ENCODE data around the gene RASGEF1C. TPM values are rescaled to one million over a fixed set of nuclear protein-coding genes. Genes with fewer than 3 reads are reported as not detected.

Gene RASGEF1C
- total and polyA plus RNA-seq, 10 of the 15 experiments (the other 5 are each of a cell fraction or from before 2014, with no cell fraction given), result not detected

- Histone ChIP-seq H3K4me1 (ENCODE audit: control insufficient read depth, insufficient read depth, low read length) (no peaks in the 10 kb centered on the region), H3K4me3 (no peak overlapping the region), H3K27me3 (replicated peaks in 1 of 2; ENCODE audit: control insufficient read depth in 2 of 2, insufficient read depth in 2 of 2, low read length in 1 of 2) (no peaks in the 10 kb centered on the region; a peak in 1 of 4 replicates), H3K27ac (ENCODE audit: control insufficient read depth, insufficient read depth) (no peak overlapping the region), H3K9me3 (replicated peaks; ENCODE audit: control insufficient read depth, insufficient read depth, low read length) (no peaks in the 10 kb centered on the region; the same call in 2 of the 3 replicates), H3K79me2 (ENCODE audit: control insufficient read depth, insufficient read depth, low read length) (no peaks in the 10 kb centered on the region), H3K36me3 (ENCODE audit: control insufficient read depth in 2 of 2, insufficient read depth in 2 of 2, low read length in 1 of 2) (no peaks in the 10 kb centered on the region), H3K4me2 (ENCODE audit: control insufficient read depth, insufficient read depth) (no peak overlapping the region), H3K9ac (ENCODE audit: control insufficient read depth, insufficient read depth, low read length) (no peak overlapping the region), H4K20me1 (ENCODE audit: control insufficient read depth, insufficient read depth) (no peaks in the 10 kb centered on the region), H2AFZ (ENCODE audit: control insufficient read depth, low read depth, low read length) (no peak overlapping the region)
- ChIA-PET RAD21 (ENCODE audit: unreplicated experiment) (no interaction called here), CTCF (no interaction called here), POLR2A (interaction anchor here (0.6 kb wide), 1 partner anchor 321 kb away, joined by 3 read pairs; no protein-coding TSS in a partner anchor), SMC1A (ENCODE audit: uncharacterized antibody, unreplicated experiment) (no interaction called here)
- in situ Hi-C loops (cut with MboI) (no loop called here), intact Hi-C loops (cut with micrococcal nuclease; ENCODE audit: unreplicated experiment) (no loop called here)
- FAIRE-seq, result no peak
- ATAC-seq, result no peak
- no peak for DNase-seq (ENCODE audit: low read depth, low spot score)
- no TSS peak for BruUV-seq (replicated peaks)
- WGBS (ENCODE audit: insufficient coverage, insufficient replicate concordance, low lambda C conversion rate, missing lambda C conversion rate), result 75% methylated on average over 4 of the region's 4 CpGs
- TF ChIP-seq PBX3 (IDR thresholded peaks at IDR 0.05; ENCODE audit: insufficient replicate concordance, low read depth, low read length) (no peak), NFYB (IDR thresholded peaks at IDR 0.05; ENCODE audit: insufficient read depth, low read depth, low read length) (no peak), SMC3 (IDR thresholded peaks at IDR 0.05; ENCODE audit: borderline replicate concordance, low read length) (no peak), ZNF622 (IDR thresholded peaks at IDR 0.05) (no peak), MLLT1 (IDR thresholded peaks at IDR 0.05) (no peak), HDAC2 (IDR thresholded peaks at IDR 0.05) (no peak), JUND (IDR thresholded peaks at IDR 0.05; ENCODE audit: low read depth, low read length) (no peak), E2F8 (IDR thresholded peaks at IDR 0.05; ENCODE audit: low read depth, partially characterized antibody) (no peak), NFIC (IDR thresholded peaks at IDR 0.05; ENCODE audit: low read depth, low read length) (no peak), FOXK2 (IDR thresholded peaks at IDR 0.05) (no peak), CBFB (IDR thresholded peaks at IDR 0.05; ENCODE audit: low read depth) (no peak), MXI1 (IDR thresholded peaks at IDR 0.05; ENCODE audit: low read depth, low read length) (no peak), SREBF1 (IDR thresholded peaks at IDR 0.05; ENCODE audit: low read length) (no peak)
- TF ChIP-seq, protein P1, sequence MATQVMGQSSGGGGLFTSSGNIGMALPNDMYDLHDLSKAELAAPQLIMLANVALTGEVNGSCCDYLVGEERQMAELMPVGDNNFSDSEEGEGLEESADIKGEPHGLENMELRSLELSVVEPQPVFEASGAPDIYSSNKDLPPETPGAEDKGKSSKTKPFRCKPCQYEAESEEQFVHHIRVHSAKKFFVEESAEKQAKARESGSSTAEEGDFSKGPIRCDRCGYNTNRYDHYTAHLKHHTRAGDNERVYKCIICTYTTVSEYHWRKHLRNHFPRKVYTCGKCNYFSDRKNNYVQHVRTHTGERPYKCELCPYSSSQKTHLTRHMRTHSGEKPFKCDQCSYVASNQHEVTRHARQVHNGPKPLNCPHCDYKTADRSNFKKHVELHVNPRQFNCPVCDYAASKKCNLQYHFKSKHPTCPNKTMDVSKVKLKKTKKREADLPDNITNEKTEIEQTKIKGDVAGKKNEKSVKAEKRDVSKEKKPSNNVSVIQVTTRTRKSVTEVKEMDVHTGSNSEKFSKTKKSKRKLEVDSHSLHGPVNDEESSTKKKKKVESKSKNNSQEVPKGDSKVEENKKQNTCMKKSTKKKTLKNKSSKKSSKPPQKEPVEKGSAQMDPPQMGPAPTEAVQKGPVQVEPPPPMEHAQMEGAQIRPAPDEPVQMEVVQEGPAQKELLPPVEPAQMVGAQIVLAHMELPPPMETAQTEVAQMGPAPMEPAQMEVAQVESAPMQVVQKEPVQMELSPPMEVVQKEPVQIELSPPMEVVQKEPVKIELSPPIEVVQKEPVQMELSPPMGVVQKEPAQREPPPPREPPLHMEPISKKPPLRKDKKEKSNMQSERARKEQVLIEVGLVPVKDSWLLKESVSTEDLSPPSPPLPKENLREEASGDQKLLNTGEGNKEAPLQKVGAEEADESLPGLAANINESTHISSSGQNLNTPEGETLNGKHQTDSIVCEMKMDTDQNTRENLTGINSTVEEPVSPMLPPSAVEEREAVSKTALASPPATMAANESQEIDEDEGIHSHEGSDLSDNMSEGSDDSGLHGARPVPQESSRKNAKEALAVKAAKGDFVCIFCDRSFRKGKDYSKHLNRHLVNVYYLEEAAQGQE (IDR thresholded peaks at IDR 0.05; ENCODE audit: low read depth, low read length), result no peak
- TF ChIP-seq, protein P2, sequence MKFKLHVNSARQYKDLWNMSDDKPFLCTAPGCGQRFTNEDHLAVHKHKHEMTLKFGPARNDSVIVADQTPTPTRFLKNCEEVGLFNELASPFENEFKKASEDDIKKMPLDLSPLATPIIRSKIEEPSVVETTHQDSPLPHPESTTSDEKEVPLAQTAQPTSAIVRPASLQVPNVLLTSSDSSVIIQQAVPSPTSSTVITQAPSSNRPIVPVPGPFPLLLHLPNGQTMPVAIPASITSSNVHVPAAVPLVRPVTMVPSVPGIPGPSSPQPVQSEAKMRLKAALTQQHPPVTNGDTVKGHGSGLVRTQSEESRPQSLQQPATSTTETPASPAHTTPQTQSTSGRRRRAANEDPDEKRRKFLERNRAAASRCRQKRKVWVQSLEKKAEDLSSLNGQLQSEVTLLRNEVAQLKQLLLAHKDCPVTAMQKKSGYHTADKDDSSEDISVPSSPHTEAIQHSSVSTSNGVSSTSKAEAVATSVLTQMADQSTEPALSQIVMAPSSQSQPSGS (IDR thresholded peaks at IDR 0.05; ENCODE audit: low read length), result no peak
Observed at GRCh38 chr5:180133551-180133950, 75.5 kb downstream of the RASGEF1C start.

All from GM12878 (cell line).